Measurements from ENCODE around the gene UROS.

Gene UROS

DNA sequence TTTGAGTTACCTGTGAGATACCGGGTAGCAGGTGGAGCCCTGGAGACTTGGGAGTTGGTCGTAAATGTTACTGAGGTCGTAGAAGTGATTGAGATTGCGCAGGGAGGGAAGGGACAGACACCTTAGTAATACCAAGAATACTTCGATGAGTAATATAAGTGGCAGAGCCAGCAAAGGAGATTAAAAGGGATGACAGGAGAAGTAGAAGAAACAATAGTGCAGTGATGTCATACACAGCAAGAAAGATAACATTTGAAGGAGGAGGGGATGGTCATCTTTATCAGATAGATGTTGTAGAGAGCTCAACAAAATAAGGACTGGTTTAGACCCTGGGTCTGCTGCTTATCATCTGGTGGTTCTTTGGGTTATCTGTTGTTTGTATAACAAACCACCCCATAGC is 5.3 kb upstream of the UROS start:
- peak; percentile 1 for DNase-seq

DNA sequence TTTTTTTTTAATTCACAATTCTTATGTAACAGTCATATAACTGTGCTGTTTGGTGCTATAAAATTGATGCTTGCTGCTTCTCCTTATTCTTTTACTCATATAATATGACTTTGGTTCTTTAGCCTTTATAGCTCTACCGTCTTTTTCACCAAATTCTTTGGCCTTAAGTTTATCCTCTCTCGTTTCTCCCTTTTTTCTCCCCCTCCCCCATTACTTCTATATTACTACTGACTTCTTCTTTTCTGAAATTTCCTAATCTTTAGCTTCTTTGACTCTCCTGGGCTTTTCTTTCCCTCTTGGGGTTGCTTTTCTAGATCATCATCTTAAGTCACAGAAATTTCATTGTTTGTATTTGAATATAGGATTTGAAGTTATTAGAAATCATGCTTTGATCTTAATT is 4.1 kb upstream of the UROS start:
- no peak for DNase-seq

DNA sequence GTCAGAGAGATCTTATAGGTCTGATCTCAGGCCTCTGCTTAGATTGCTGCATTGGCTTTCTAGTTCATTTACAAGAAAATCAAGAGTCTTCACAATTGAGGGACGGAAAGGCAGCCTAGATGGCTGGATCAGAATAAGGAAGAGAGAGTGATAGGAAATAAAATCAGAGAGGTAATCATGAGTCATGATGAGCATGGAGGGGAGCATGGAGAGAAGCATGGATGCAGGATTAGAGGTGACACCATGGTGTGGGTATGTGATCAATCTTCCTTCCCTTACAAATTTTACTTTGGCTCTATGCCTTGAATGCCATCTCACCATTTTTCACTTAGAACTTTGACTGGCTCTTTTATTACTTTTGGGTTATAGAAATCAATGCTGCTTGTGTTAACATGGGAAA is 1.7 kb upstream of the UROS start:
- DNase-seq, result peak; percentile 14

DNA sequence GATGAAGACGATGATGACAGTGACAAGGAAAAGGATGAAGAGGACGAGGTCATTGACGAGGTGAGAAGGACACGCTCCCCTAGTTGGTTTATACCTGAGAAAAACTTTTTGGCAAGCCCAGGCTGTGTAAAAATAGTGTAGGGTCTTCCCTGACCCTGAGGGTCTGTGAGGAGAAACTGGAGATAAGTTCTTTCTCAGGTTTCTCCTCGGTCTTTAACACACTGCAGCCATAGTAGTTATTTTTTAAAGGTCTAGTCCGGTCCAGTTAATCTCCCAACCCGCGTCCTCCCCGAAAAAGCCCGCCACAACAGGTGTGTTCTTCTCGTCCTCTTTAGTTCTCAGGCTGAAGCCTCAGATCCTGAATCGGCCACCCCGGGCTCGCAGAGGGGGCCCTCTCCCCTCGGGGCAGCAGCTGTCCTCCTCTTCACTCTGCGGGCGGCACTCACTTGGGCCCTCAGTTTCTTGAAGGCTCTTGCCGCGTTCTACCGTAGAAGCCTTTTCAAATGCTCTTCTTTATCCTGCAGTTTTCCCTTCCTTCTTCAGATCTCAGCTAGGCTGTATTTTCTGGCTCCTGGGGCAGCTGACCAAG is 699 bp upstream of the UROS start:
- DNase-seq, result peak; percentile 52

DNA sequence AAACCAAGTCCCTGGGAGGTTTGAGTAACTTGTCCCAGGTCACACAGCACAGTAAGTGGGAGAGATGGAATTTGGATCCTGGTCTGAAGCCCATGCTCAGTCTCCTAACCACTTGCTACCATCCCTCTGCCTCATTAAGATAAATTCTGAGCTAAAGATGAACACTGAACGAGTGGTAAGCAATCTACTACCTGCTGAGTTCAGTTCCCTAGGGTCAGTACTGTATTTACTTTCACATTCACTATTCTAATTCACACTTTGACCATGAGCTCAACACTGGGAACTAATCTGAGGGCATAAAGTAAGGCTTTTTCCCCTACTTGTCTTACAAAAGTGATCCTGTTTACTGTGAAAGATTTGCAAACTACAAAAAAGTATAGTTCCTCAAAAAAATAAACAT is 2.4 kb downstream of the UROS start:
- DNase-seq, result peak; percentile 23

DNA sequence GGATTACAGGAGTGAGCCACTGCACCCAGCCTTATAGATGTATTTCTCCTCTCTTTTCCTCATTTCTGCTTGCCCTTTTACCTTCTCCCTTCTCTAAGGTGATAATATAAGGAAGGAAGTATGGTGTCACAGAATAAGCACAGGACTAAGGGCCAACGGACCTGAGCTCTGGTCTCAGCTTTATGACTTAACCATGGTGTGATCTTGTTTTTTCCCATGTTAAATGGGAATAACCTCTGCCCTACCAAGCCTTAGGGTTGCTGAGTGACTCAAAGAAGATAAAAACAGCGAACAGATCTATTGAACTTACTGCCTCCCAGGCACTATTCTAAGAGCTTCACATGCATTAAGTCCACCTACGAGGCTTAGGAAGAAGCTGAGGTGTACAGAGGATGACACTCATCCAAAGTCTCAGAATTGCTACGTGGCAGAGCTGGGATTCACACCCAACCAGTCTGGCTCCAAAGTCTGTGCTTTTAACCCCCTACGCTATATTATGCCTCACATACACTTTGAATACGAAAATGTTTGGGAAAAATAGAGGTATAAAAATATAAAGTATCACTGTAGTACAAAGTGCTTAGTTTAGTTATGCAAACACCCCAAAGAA is 5.6 kb downstream of the UROS start:
- DNase-seq, result peak; percentile 28

DNA sequence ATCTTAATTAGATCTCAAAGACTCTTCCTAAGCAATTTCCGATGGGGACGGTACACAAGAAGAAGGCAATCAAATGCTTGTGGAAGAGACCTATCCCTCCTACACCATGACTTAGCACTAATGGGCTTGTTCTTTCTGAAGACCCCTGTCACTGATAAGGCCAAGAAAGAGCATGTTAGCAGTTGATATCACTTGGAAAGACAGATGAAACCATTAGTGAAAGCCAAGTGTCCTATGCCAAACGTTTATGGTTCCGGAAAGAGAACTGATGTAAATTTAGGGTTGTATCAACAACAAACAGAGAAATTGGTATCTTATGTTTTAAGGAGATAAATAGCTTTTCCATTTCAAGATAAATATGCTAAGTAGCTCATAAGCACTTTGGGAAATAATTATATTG is 6.5 kb downstream of the UROS start:
- DNase-seq, result no peak

DNA sequence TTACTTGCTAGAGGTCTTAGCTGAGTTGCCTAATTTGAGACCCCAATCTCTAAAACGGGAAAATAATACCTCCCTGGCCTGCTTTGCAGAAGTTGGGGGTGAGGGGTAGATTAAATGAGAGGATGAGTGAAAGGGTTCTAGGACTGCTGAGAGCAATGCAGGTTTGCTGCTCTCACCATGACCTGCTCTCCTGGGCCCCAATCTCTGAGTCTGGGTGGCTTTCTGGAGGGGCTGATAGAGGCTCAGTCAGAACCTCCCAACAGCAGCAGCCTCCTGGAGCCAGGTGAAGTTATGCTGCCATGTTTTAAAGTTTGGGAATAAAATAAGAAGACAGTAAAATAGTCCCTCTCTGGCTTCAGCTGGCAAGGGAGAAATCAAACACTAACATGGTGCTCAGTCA is 7.3 kb downstream of the UROS start:
- peak; percentile 32 for DNase-seq

DNA sequence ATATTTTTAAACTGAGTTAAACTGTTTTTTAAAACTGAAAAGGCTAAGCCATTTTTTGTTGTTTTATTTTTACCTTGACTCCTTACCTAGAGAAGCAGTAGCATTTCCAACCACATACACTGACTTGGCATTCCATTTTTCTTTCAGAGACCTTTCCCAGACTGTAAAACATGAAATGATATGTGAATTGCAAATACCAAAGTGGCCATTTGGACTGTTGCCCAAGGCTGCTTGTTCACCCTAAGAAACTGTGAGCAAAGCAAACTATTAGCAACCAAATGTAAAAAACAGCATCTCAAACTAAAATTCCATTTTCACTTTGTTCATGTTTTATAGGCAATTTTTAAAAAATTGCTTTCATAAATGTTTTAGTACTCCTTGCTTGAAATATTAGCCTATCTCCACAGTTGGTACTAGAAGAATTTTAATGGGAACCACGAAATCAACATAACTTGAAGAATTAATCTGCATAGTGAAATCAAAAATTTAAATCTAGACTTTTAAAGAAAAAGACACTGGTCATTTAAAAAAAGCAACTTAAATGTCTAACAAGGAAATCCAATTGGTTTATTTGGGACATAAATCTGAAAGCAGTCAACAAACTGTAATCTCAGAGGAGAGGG is 10.8 kb downstream of the UROS start:
- no peak for DNase-seq

DNA sequence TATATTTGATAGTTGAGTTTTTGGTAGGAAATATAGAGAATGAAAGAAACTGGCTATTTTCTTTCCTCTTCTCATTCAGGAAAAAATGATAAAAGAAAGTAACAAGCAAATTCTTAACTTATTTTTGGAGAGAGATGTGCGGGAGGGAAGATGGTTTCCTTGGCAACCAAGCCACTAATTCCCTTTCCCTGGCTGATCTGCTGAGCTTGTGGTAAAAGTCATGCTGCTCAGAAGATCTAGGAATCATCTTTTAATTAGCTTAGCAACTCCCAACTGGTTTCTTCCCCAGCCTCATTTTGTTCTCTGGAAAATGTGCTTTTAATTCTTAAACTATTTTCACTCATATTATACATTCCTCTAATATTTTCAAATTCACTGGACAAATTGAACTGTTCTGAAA is 11.8 kb downstream of the UROS start:
- peak; percentile 0 for DNase-seq

DNA sequence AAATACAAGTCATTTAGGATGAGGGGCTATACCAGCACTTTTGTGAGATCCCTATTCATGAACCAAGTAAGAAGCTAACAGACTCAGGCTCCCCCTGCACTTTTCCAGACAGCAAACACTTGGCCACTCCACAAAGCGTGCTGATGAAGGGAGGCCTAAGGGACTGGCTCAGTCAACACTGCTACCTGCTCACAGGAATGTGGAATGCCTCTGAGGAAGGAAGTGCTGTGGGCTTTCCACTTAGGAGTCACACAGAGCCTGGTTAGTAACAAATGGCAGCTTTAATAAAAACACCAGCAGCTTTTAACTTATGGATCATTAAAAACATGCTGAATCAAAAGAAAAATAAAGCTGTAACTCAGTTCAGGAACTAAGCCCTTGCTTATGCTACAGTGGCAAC is 15.0 kb downstream of the UROS start:
- peak; percentile 41 for DNase-seq

DNA sequence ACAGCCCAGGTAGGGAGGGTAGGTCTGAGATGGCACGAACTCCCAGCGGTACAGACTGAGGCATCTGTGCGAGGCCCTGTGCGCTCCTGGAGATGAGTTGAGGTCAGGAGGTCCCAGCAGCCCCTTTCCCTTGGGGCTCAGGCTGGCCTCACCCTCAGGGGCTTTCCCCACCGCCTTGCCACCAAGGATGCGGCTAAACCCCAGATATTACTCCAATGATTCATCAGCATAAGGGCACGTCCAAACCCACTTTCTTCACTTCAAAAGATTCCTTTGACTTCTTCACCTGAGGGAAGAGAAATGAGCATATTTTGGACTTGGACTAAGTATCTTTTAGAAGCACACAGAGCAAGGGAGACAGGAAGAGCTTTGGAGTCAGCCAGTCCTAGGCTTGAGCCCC is 20.3 kb downstream of the UROS start:
- DNase-seq, result no peak

DNA sequence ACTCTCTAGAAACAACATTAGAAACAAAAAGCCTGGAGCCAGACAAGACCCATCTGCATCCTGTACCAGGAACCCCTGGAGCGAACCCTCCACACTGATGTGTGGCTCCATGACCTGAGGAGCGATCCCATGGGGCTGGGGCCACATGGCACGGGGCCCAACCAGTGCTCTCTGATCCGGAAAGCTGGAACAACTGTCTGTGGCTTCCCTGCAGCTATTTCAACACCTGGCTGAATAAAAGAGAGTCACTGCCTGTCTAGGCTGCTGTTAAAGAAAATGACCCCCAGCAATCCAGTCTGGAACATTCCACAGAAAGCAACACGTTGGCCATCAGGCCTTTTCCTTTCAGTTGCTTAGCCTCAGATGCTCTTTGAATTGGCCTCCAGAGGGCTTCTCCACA is 20.9 kb downstream of the UROS start:
- no peak for DNase-seq

DNA sequence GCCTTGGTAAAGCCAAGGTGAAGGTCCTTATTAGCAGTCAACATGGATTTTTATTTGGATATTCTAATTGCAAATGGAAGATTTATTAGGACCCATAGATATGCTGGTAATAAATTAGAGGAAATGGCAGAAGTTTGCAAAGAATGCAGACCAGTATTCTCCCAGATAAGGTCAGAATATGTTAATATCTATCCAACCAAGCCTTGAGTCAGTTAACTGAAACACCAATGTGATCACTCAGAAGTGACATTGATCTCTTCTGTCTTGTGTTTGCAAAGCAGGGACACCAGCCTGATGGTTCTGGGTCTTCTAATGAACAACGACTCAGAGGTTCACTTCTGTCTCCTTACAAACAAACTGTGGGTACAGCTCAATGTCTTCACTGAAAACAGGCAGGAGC is 21.5 kb downstream of the UROS start:
- DNase-seq, result no peak

DNA sequence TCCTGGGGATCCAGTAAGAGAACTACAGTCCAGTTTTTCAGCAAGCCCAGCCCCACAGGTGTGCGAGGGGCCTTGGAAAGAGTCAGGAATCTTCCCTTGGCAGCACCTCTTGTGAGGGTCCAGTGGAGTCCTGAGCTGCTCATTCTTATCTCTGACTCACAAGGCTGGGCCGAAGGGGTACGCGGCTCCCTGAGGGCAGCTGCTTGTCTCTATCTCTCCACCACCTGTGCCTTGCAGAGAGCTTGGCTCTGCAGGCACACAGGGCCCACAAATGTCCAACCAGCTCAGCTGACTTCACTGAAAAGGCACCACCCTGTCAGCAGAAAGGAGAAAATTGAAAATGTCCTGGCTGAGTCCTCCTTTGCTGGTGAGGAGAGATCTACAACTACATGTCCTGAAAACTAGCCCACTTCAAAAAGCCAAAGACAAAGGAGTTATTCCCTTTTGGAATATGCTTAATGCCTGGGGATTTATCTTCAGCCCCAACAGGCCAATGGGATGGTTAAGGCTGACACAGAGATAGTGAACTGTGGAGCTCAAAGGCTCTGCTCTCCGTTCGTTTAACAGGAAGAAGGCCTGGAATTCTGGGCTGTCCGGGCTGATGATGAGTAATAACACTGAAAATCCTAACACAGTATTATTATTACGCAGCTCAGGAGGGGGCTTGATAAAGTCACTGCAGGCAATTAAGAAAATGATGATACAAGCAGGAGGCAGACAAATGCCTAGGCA is 23.4 kb downstream of the UROS start:
- no peak for DNase-seq

DNA sequence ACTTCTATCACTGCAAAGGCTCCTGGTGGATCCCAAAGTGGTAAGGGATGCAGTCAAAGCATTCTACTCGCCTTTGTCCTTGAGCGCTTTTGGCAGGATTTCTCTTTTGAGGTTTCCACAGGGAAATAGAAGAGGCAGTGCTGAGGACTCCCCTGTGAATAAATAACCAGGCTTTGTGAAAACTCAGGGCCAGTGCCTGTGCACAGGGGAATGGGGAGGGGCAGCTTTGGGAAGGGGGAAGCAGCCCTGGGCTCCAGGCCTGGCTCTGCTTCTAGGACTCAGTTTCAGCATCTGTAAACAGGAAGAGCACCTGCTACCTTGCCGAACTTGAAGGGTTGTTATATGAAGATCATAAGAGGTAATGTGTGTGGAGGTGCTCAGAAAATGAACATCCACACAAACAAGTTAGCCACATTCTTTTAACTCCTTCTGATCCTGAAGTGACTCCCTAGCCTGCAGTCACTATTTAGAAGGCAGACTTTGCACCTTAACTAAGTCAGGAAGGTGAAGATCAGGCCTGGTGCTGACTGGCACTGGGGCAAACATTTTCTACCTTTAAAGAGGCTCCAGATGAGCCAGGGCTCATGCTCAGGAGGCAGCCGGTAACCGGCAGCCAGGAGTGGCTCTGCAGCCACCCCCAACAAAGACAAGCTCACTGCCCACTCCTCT is 24.9 kb downstream of the UROS start:
- no peak for DNase-seq

DNA sequence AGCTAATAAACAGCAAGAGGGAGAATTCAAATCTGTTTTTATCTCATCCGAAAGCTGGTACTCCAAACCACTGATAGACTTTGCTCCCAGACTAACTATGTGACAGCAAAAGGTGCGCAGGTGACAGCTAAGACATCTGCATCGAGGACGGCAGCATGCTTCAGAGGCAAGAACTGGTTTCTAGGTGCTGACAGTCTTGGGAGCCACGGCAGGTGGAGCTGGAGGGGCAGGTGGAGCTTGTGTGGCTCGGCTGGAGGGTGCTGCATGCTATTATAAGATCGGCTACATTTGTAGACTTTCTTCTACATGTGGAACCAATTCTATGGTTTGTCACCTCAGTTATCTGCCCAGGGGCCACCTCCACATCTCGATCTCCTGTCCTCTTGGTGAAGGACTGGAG is 25.6 kb downstream of the UROS start:
- no peak for DNase-seq

DNA sequence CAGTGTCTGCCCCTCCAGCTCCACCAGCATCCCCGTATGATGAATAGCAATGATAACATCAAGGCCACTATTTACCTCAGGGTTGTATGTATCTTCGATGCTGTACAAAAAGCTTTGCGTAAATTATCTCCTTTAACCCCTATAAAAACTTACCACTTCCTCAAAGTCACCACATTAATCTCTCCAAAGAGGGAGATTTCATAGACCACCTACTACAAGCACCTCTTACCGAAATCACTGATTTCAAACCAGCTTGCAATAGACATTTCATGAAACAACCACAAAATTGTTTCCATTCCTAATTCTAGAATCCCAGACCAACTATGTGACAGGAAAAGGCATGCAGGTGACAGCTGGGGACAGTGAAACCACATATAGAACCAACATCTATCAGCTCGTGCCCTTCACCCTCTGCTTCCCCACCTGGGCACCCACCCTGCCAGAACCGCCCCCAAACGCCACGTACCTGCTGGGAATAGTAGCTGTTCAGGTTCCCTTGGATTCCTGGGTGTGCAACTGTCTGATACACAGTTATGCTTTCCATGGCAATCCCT is 27.3 kb downstream of the UROS start:
- DNase-seq, result no peak

DNA sequence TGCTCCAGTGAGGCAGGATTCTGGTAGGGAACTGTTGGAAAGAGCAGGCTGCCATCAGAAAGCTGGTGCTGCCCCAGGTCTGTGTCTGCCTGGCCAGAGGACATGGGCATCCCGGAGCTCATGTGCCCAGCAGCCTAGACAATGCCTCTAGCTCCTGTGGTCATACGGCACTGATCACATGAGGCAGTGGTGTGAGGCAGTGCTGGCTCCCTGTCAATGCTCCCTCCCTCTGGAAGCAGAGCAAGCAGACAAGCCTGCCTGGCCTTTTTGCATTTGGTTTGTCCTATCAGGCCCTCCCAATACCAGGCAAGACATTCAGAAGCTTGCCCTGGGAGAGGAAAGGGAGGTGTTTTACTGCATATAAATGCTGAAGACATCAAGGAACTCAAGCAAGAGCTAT is 27.9 kb downstream of the UROS start:
- no peak for DNase-seq

DNA sequence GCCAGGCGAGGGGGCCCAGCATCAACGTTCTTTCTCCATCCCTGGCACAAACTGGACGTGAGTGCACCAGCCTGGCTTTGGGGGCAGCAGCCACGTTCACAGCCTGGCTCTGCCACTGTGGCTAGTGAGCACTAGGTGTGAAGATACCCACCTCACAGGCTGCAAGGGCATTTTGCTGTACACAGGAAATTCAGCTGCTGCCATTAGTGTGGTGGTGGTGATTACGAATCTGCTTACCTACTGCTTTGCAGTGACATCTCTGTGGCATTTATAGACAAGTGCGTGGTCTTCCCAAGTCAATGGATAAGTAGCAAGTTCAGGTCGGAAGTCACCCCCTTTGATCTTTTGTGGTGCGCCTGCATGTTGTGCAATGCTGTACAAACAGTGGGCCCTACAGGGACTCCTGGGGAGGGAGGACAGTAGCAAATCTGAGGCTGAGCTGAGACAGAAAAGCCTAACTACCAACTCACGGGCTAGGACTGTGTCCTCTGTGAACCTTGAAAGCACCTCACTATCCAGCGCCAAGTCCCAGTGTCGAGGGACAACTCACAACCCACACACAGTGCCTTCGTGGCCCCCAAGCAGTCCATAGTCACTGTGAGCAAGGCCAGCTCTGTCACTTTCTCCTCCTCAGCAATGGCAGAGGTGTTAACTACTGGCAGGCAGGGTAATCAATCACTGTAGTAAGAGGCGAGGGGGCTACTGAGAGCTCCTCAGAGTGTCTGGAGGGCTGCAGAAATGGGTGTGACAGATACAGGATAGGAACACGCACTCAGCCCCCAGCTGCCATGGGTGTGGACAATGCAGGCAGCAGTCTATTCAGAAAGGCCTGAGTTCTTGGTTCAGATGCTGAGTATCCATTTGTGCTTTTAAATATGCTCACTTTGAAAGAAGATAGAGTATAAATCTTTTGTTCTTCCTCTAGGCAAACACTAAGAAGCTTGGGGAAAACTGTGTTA is 30.4 kb downstream of the UROS start:
- DNase-seq, result no peak

DNA sequence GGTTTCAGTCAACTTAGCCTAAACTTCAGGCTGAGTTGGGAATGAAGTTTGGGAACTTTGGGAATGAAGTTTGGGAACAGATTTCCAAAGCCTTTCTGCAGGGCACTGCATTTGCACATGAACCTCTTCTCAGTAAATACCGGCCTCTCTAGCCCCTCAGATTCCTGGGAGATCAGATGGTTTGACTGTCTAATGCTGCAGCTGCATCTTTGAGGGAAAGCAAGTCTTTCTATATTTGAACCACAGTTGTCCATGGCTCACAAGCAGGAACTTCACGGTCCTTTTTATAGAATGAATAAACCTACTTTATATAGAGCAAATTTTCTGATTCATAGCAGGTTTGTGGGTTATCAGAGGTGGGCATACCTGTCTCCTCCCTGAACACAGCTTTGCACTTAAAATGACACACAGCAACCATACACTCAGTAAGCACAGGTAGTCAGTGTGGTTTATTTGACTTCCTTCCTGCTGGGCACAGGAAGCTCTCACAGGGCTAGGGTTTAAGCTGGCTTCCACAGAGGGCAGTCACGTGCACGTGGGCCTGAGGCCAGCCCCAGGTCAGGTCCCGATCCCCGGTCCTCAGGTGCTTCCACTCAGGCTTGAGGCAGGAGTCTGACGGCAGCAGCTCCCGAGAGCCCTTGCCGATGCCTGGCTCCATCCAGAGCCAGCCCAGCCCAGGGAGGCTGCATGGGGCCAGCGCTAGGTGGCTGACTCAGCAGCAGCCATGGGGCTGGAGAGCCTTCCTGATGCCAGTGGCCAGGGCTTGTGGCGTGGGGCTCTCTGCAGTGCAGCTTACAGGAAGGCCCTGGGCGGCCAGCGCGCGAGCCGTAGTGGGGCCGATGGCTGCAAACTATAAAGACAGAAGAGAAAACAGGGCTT is 34.7 kb downstream of the UROS start:
- no peak for DNase-seq

Data from islet precursor cell (in vitro differentiated cells).